Stimulated activated CD4-positive, alpha-beta T cell treated with anti-CD3 and anti-CD28 coated beads, Interleukin-2, amount 100 ng/mL, for 48 hours (primary cell): ENCODE measurements around the gene SLC9A8.
"Not testable (repeated sequence)": the region's sequence is repeated elsewhere in the genome, so short reads cannot be mapped to it uniquely, and the experiment has no call there.

Experiments used
- DNase-seq, 2 donors: peaks; one replicate each; pipeline ENCODE4 v3.0.0-alpha.2; 2020

SLC9A8 gene, protein sequence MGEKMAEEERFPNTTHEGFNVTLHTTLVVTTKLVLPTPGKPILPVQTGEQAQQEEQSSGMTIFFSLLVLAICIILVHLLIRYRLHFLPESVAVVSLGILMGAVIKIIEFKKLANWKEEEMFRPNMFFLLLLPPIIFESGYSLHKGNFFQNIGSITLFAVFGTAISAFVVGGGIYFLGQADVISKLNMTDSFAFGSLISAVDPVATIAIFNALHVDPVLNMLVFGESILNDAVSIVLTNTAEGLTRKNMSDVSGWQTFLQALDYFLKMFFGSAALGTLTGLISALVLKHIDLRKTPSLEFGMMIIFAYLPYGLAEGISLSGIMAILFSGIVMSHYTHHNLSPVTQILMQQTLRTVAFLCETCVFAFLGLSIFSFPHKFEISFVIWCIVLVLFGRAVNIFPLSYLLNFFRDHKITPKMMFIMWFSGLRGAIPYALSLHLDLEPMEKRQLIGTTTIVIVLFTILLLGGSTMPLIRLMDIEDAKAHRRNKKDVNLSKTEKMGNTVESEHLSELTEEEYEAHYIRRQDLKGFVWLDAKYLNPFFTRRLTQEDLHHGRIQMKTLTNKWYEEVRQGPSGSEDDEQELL

DNA sequence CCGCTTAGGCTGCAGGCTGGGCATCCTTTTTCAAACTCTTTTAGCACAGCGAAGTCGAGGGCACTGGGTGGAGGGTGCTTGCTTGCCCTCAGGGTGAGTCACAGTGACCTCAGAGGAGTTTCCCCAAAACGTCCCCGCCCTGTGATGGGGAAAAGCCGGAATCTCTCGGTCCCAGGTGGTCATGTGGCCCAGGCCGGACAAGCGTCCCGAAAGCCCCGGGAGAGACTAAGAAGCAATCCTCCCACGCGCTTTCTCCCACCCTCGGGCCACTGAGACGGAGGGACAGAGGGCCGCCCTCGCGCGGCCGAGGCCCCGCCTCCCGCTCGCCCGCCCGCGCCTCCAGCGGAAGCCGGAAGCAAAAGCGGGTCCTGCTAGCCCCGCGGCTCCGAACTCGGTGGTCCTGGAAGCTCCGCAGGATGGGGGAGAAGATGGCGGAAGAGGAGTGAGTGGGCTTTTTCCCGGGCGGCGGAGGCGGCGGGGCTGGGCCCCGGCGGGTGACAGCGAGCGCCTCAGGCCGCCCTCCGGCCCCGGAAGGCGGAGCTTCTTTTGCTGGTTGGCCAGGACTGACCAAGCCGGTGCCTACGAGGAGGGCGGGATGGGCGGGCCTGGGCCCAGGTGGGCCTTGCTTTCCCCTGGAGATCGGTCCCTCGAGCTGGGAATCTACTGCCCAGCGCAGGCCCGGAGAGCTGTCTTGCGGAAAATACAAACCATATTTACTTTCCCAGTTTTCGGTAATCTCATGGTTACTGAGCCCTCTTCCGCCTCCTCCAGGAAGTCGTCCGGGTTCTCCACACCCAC, at the start of gene SLC9A8:
Gene SLC9A8 (plus strand): TSS at position 322 of the 798 bp plus-strand sequence. CDS start 95 bp downstream, at position 417.
- DNase-seq: peak; percentile 72 to 73

DNA sequence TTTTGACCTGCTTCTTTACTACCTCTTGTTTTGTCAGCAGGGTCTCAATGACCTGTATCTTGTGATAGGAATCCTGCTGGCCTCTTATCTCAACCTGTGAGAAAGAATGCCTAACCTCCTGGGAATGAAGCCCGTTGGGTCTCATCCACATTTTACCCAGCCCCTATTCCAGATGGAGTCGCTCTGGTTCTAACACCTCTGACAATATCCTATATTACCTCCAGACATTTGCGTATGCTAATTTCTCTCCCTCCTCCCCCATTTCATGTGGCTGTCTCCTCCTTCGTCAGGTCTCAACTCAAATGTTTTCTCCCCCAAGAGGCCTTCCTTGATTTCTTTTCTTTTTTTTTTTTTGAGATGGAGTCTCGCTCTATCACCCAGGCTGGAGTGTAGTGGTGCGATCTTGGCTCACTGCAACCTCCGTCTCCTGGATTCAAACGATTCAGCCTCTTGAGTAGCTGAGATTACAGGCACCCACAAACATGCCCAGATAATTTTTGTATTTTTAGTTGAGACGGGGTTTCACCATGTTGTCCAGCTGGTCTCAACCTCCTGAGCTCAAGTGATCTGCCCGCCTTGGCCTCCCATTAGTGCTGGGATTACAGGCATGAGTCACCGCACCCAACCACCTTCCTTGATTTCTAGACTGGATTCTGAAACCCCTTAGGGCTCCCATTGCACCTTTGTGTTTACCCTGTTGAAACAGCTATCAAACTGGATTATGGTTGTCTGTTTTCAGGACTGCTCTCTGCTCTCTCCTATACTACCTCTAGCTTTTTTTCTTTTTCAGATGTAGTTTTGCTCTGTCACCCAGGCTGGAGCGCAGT, 49.5 kb upstream of the SLC9A8 start:
- DNase-seq: no peak

DNA sequence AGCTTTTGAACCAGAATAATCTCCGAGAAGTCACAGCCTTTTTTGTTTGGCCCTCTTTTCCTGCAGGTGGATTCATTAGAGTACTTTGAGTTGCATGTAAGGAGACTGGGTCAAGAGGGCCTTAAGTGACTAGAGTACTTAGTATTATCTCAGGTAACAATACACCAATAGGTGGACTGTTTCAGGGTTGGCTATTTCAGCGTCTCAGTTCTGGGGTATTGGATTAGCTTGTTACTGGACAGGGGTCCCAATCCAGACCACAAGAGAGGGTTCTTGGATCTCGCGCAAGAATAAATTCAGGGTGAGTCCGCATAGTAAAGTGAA, 47.3 kb upstream of the SLC9A8 start:
- no peak for DNase-seq

DNA sequence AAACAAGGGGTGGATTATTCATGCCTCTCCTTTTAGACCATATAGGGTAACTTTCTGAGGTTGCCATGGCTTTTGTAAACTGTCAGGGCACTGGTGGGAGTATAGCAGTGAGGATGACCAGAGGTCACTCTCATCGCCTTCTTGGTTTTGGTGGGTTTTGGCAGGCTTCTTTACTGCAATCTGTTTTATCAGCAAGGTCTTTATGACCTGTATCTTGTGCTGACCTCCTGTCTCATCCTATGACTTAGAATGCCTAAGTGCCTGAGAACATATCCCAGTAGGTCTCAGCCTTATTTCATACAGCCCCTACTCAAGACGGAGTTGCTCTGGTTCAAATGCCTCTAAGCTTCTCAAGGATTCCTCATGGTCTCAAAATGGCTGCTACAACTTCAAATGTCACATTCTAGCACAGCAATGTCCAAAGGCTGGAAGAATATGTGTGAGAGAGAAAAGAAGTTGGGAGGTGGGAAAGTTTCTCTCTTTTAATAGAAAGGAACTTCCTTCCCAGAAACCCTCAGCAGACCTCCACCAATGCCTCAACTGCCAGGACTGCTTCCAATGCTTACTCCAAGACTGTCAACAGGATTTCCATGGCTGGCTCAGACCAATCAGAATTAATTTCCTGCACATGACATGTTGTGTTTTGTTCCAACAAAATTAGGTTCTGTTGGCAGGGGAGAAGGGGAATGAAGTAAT, 46.6 kb upstream of the SLC9A8 start:
- DNase-seq: no peak

DNA sequence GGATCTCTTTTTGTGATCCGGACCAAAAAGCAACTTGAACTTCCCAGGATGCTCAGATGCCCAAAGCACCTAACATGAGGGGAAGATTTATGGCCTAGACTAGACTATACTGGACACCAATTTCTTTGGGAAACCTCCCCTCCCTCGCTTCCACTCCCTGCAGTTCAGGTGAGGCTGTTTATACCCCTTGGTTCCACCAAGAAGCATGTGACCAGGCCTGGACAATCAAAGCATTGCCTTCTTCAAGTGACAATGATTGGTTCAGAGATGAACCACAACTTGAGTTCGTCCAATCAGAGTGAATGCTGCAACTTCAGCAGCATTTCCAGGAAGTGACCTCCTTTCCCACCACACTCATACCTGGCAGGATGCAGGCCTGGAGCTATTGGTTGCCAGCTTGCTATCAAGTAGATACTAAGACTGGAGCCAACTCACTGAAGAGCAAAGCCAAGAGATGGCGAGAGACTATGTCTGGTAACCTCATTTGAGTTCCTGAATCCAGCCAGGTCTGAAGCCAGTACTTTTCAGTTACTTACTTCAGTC, 45.6 kb upstream of the SLC9A8 start:
- DNase-seq: no peak

DNA sequence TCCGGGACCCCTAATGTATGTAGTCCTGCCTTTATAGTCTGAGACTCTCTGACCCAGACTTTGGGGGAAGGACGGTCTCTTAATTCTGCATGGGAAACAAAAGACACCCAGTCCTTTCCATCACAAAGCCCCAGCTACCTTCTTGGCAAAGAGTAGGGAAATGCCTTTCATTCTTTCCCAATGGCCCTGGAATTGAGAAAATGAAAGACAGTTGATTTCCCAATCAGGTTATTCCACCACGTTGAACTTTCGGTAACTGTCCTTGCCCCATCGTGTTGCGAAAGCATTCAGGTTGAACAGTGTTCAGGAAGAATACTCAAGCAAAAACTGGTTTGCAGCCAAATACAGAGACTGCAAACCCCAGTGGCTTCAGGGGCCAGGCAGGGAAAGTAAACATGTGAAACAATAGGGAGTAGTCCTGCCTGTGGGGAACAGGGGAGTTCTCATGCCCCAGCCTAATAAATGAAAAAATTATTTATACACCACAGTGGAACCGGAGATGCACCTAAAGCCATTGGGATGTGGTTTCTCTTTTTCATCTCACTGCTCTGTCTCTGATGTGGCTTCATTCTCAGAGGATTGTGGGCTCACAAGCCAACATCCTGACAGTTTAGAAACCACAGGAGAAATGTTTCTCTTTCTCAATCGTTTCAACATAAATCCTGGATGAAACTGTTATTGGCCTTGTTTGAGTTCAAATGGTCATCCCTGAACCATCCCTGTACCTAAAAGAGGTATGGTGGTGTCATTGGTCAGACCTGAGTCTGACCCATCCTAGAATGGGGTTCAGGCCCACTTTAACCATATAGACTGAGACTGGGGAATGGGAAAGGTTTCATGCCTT, 44.2 kb upstream of the SLC9A8 start:
- DNase-seq: no peak

DNA sequence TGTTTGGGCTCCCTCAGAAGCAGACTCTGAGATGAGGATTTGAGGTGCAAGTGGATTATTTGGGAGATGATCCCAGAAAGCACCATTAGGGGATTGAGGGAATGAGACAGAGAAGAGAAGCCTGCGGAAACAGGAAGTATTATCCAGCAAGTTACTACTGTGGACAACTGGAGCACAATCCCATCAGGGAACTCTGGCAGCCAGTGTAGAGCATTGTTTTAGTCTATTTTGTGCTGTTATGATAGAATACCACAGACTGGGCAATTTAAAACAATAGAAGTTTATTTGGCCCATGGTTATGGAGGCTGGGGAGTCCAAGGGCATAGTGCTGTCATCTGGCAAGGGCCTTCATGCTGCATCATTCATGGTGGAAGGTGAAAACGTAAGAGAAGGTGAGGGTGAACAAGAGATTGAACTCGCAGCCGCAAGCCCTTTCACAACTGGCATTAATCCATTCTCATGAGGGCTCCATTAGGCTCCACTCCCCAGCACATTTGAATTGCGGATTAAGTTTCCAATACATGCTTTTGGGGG, 43.5 kb upstream of the SLC9A8 start:
- DNase-seq: no peak

DNA sequence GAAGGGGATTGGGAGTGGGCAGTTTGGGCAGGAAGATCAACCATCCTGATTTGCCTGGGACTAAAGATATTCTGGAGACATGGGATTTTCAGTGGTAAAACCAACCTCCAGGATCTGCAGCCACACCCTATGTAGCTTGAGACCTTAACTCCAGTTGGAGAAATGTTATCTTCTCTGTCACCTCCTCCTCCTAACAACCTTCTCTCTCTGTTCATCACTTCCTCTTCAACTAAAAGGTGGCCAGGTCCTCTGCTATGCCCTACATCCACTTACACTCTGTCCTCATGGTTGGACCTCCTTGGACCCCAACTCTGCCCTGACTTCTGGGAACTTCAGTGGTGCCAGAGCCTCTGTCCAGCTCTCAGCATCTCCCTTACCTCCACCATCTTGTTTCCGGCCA, 42.0 kb upstream of the SLC9A8 start:
- DNase-seq: no peak

DNA sequence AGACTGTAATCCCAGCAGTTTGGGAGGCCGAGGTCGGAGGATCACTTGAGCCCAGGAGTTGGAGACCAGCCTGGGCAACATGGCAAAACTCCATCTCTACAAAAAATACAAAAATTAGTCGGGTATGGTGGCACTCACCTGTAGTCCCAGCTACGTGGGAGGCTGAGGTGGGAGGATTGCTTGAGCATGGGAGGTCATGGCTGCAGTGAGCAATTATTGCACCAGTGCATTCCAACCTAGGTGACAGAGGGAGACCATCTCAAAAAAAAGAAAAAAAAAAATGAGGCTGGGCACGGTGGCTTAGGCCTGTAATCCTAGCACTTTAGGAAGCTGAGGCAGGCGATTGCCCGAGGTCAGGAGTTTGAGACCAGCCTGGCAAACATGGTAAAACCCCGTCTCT, 38.4 kb upstream of the SLC9A8 start:
- DNase-seq: not testable (repeated sequence)

DNA sequence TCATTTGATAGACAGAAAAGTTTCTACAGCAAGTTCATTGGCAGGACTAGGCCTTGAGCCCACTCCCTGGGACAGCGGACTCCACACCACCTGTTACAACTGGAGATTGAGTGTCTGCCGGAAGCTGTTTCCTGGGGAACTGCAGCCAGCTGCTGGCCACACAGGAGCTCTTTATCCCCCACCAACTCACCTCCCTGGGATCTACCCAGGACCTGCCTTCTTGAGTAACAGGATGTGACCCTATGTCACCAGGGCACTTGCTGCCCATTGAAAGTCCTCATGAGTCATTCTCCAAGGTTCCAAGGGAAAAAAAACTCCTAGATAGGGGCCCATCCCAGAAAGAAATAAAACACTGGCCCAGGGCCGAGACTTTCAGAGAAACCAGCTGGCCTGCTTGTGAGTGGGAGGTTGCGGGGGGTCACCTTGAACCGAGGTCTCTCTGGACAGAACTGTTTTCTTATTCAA, 37.4 kb upstream of the SLC9A8 start:
- no peak for DNase-seq

DNA sequence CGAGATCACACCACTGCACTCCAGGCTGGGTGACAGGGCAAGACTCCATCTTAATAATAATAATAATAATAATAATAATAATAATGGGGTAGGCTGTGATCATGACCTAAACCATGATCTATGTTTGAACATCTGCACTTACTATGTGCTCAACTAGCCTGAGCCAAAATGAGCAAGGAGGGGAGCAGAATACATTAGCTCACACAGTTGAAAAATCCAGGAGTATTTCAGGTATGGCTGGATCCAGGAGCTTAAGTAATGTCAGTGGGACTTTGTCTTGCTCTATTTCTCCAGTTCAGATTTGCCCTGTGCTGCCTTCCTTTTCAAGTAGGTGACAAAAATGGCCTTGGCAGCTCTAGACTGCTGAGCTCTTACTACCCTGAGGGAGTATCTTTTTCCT, 32.7 kb upstream of the SLC9A8 start:
- no peak for DNase-seq

DNA sequence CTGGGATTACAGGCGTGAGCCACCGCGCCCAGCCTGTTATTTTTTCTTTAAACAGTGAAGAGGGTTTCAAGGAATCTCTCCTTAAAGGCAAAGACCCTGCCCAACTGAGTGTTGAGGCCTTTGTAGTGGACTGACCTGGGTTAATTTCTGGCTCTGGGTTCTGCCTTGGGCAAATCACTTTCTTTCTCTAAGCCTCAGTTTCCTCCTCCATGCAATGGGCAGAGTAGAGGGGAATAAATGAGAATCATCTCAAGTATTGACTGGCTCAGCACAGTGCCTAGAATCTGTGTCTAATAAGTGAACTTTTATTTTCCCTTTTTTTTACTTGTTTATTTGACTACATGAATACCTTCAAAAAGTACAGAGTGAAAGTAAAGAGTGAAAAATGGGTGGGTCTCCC, 31.0 kb upstream of the SLC9A8 start:
- DNase-seq: no peak

DNA sequence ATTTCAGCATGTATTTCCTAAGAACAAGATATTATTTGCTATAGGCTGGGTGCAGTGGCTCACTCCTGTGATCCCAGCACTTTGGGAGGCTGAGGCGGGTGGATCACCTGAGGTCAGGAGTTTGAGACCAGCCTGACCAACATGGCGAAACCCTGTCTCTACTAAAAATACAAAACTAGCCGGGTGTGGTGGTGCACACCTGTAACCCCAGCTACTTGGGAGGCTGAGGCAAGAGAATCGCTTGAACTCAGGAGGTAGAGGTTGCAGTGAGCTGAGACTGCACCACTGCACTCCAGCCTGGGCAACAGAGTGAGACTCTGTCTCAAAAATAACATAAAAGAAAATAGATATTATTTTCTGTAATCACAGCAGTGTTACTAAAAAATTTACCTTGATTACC, 30.2 kb upstream of the SLC9A8 start:
- not testable (repeated sequence) for DNase-seq

DNA sequence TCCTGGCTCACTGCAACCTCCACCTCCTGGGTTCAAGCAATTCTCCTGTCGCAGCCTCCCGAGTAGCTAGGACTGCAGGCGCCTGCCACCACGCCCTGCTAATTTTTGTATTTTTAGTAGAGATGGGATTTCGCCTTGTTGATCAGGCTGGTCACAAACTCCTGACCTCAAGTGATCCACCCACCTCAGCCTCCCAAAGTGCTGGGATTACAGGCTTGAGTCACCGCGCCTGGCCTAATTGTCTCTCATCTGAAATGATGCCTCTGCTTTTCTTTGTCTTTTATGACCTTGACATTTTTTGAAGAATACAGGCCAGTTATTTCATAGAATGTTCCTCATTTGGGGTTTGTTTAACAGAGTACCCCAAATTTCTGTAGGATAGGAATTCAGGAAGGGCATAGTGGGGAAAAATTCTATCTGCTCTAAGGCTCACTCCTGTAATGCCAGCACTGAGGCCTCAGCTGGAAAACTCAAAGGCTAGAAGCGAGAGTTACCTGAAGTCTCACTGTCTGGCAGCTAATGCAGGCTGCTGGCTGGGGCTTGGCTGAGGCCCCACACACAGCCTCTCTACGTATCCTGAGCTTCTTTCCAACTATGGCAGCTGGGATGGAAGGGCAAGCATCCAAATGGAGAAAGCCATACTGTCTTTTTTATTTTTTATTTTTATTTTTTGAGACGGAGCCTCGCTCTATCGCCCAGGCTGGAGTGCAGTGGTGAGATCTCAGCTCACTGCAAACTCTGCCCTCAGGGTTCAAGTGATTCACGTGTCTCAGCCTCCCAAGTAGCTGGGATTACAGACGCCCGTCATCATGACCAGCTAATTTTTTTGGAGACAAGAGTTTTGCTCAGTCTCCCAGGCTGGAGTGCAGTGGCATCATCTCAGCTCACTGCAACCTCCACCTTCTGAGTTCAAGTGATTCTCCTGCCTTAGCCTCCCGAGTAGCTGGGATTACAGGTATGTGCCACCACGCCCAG, 29.3 kb upstream of the SLC9A8 start:
- DNase-seq: not testable (repeated sequence)

DNA sequence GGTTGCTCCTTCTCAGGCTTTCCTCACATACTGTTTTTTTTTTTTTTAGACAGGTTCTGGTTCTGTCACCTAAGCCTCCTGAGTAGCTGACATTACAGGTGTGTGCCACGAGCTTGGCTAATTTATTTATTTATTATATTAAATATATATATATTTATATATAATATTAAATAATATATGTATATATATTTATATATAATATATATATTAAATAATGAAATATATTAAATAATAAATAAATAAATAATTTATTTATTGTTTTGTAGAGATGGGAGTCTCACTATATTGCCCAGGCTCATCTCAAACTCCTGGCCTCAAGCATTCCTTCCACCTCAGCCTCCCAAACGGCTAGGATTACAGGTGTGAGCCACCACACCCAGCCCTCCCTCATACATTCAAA, 28.3 kb upstream of the SLC9A8 start:
- DNase-seq: no peak

DNA sequence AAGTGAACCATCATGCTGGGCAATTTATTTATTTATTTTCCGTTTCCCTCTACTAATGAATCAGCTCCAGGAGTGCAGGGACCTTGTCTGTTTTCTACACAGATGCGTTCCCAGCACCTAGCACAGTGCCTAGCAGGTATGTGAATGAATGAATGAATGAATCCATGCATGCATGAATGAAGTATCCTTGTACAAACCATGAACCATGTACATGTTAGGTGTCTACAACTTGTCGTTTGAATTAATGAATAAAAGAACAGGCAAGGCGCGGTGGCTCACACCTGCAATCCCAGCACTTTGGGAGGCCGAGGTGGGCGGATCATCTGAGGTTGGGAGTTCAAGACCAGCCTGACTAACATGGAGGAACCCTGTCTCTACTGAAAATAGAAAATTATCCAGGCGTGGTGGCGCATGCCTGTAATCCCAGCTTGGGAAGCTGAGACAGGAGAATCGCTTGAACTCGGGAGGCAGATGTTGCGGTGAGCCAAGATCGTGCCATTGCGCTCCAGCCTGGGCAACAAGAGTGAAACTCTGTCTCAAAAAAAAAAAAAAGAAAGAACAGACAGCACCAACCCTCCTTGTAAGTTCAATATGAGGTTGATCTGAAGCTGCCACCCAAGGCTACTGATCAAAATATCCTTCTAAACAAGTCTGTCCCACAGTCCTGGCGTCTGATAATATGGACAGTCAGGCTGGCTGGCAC, 27.3 kb upstream of the SLC9A8 start:
- DNase-seq: no peak

DNA sequence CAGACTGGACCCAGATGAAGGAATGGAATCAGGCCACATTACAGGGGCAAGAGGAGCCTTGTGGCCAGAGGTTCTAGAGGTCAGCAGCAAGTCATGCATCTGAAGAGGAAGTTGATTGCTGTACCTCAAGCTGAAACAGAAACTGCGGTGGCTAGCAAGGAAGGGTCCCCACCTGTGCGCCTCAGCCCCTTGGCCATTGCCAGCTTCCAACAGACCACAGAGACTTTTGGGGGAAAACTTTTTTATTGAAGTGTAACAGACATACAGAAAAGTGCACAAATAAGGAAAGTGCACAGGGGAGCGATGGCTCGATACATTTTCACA, 26.8 kb upstream of the SLC9A8 start:
- DNase-seq: no peak

DNA sequence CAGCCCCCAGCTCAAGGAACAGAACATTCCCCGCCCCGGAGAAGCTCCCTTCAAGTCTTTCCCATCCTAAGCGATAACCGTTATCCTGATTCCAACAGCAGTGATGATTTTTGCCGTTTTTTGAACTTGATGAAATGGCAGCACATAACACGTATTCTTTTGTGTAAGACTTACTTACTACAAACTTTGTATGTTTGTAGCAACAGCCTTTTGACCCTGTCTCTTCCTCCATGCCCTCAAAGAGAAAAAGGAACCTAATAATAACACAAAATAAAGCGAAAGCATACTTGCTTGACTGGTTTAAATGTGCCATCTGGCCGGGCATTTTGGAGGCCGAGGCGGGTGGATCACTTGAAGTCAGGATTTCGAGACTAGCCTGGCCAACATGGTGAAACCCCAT, 26.4 kb upstream of the SLC9A8 start:
- no peak for DNase-seq
